Measurements from ENCODE around the gene SCN10A.

Gene SCN10A

GRCh38 chr3:38742550-38742949 is 73.5 kb downstream of the SCN10A start:
- TF ChIP-seq ZNF274 (IDR thresholded peaks at IDR 0.05; ENCODE audit: low read depth, low read length) = no peak
- no peak overlapping the region for H3K4me3 ChIP-seq (ENCODE audit: low read length)

- H3K4me3 ChIP-seq (ENCODE audit: low read length) = no peak overlapping the region
- no peak for TF ChIP-seq ZNF274 (IDR thresholded peaks at IDR 0.05; ENCODE audit: low read depth, low read length)
Measured at GRCh38 chr3:38740537-38740936, 75.5 kb downstream of the SCN10A start.

GRCh38 chr3:38739931-38740330 is 76.1 kb downstream of the SCN10A start:
- no peak overlapping the region for H3K4me3 ChIP-seq (ENCODE audit: low read length)
- no peak for TF ChIP-seq ZNF274 (IDR thresholded peaks at IDR 0.05; ENCODE audit: low read depth, low read length)

GRCh38 chr3:38739396-38739689 is 76.7 kb downstream of the SCN10A start:
- no peak for TF ChIP-seq ZNF274 (IDR thresholded peaks at IDR 0.05; ENCODE audit: low read depth, low read length)
- no peak overlapping the region for H3K4me3 ChIP-seq (ENCODE audit: low read length)

GRCh38 chr3:38738630-38739395 is 77.2 kb downstream of the SCN10A start:
- H3K4me3 ChIP-seq (ENCODE audit: low read length) = no peak overlapping the region
- TF ChIP-seq ZNF274 (IDR thresholded peaks at IDR 0.05; ENCODE audit: low read depth, low read length) = no peak

GRCh38 chr3:38731522-38731921 is 84.5 kb downstream of the SCN10A start:
- no peak overlapping the region for H3K4me3 ChIP-seq (ENCODE audit: low read length)
- TF ChIP-seq ZNF274 (IDR thresholded peaks at IDR 0.05; ENCODE audit: low read depth, low read length) = no peak

- no peak overlapping the region for H3K4me3 ChIP-seq (ENCODE audit: low read length)
- no peak for TF ChIP-seq ZNF274 (IDR thresholded peaks at IDR 0.05; ENCODE audit: low read depth, low read length)
Measured at GRCh38 chr3:38730281-38730680, 85.7 kb downstream of the SCN10A start.

- no peak for TF ChIP-seq ZNF274 (IDR thresholded peaks at IDR 0.05; ENCODE audit: low read depth, low read length)
- no peak overlapping the region for H3K4me3 ChIP-seq (ENCODE audit: low read length)
Measured at GRCh38 chr3:38728008-38728407, 88.0 kb downstream of the SCN10A start.

GRCh38 chr3:38726751-38727150 is 89.3 kb downstream of the SCN10A start:
- H3K4me3 ChIP-seq (ENCODE audit: low read length) = no peak overlapping the region
- TF ChIP-seq ZNF274 (IDR thresholded peaks at IDR 0.05; ENCODE audit: low read depth, low read length) = no peak

GRCh38 chr3:38725726-38726419 is 90.1 kb downstream of the SCN10A start:
- no peak for TF ChIP-seq ZNF274 (IDR thresholded peaks at IDR 0.05; ENCODE audit: low read depth, low read length)

GRCh38 chr3:38724392-38724736 is 91.7 kb downstream of the SCN10A start:
- no peak for TF ChIP-seq ZNF274 (IDR thresholded peaks at IDR 0.05; ENCODE audit: low read depth, low read length)
- no peak overlapping the region for H3K4me3 ChIP-seq (ENCODE audit: low read length)

More at GRCh38 chr3:38725726-38726419, 90.1 kb downstream of the SCN10A start:
- no peak overlapping the region for H3K4me3 ChIP-seq (ENCODE audit: low read length)

GRCh38 chr3:38723569-38724391 is 92.2 kb downstream of the SCN10A start:
- TF ChIP-seq ZNF274 (IDR thresholded peaks at IDR 0.05; ENCODE audit: low read depth, low read length) = no peak
- H3K4me3 ChIP-seq (ENCODE audit: low read length) = no peak overlapping the region

GRCh38 chr3:38722781-38723568 is 93.0 kb downstream of the SCN10A start:
- TF ChIP-seq ZNF274 (IDR thresholded peaks at IDR 0.05; ENCODE audit: low read depth, low read length) = no peak

GRCh38 chr3:38721207-38721772 is 94.7 kb downstream of the SCN10A start:
- no peak for TF ChIP-seq ZNF274 (IDR thresholded peaks at IDR 0.05; ENCODE audit: low read depth, low read length)
- H3K4me3 ChIP-seq (ENCODE audit: low read length) = no peak overlapping the region

More at GRCh38 chr3:38722781-38723568, 93.0 kb downstream of the SCN10A start:
- H3K4me3 ChIP-seq (ENCODE audit: low read length) = no peak overlapping the region

Data from GM08714 (cell line).